ENCODE data around the gene POLD3.

The POLD3 gene

GRCh38 chr11:74676596-74676995, 84.2 kb downstream of the POLD3 start:
- no peak for DNase-seq

- DNase-seq, result no peak
These were observed 84.7 kb downstream of the POLD3 start for GRCh38 chr11:74677131-74677530.

DNA sequence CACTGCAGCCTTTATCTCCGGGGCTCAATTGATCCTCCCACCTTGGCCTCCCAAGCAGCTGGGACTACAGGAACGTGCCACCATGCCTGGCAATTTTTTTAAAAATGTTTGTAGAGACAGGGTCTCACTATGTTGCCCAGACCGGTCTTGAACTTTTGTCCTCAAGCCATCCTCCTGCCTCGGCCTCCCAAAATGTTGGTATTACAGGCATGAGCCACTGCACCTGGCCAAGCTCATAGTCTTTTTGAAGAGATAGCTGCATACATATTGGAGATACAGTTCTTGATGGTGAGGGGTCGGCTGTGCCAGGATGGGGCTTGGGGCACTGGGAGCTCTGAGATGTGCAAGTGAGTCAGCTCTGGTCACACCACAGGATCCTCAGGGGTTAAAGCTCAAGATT, 85.7 kb downstream of the POLD3 start:
- no peak for DNase-seq

GRCh38 chr11:74678591-74679512, 86.5 kb downstream of the POLD3 start:
- no peak for DNase-seq

GRCh38 chr11:74679513-74679865, 87.1 kb downstream of the POLD3 start:
- no peak for DNase-seq

- no peak for DNase-seq
These were observed 87.8 kb downstream of the POLD3 start for GRCh38 chr11:74680035-74680671.

DNA sequence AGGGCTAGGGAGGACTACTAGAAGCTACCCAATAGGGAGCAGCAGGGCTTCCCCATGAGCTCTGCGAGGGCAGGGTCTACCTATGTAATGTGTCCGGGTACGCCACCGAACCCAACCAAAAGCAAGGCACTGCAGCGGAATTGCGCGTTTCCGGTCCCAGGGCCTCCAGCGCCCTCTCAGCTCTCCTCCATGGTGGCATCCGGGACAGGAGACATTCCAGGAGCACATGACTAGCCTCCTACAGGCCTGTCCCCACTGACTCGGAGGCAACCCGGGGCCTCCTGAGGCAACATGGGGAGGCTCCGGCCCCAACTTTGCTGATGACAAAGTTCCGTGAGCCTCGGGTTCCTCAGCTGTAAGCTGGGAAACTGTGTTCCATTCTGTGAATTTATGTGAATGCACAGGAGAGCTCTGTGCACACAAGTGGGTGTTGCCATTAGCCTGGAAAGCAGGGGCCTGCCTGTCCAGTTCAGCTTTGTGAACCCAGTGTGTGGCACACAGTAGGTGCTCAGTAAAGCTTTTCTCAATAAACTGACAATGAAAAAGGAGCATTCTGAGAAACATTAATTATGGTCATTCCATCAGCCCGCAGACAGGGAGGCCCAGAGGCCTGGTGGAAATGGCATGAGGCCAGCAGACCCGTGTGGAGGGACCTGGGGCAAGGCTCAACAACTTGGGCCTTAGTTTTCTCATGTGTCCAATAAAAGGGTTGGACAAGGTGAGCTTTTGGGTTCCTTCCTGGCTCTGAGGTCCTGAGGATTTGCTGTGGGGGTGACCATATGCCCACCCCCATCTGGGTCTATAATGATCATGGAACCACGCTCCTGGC, 88.5 kb downstream of the POLD3 start:
- DNase-seq, result peak; percentile 46

GRCh38 chr11:74681686-74682651, 89.6 kb downstream of the POLD3 start:
- DNase-seq, result peak; percentile 81

GRCh38 chr11:74682731-74683278, 90.4 kb downstream of the POLD3 start:
- no peak for DNase-seq

- peak; percentile 72 for DNase-seq
These were observed 91.0 kb downstream of the POLD3 start for GRCh38 chr11:74683279-74683871.

DNA sequence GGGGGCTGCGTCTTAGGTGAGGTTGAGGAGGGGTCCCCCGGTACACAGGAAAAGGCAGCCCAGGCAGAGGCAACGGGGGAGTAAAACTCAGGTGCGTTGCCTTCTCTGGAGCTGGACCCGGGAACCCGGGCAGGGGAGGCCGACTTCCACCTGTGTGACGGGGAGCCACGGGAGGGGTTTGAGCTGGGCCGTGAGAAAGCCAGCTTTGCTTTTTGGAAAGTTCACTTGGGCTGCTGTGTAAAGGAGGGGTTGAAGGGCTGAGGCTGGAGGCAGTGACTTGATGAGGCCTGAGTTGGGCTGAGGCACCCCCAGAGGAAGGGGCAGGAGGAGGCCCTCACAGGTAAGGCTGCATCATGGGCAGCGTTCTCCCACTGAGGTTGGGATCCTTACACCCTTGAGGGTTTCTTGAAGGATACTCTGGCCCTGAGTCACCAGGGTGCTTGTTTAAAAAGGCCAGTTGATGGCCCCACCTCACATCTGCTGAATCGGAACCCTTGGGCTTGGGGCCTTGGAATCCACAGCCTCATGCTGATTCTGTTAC, 91.6 kb downstream of the POLD3 start:
- no peak for DNase-seq

GRCh38 chr11:74684661-74685060, 92.3 kb downstream of the POLD3 start:
- DNase-seq, result no peak

- no peak for DNase-seq
These were observed 93.0 kb downstream of the POLD3 start for GRCh38 chr11:74685338-74685737.

DNA sequence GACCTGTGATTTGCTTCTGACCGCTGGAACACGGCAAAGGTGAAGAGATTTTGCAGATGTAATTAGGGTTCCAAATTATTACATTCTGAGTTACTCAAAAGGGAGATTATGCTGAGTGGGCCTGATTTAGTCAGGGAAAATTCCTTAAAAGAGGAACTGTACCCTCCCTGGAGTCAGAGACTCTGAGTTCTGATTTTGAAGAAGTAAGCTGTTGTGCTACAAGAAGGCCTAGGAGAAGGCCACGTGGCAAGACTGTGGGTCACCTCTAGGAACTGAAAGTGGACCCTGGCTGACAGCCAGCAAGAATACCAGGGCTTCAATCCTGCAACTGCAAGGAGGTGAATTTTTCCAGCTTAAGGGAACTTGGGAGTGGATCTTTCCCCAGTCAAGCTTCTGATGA, 93.5 kb downstream of the POLD3 start:
- DNase-seq, result no peak

GRCh38 chr11:74686792-74687191, 94.4 kb downstream of the POLD3 start:
- no peak for DNase-seq

DNA sequence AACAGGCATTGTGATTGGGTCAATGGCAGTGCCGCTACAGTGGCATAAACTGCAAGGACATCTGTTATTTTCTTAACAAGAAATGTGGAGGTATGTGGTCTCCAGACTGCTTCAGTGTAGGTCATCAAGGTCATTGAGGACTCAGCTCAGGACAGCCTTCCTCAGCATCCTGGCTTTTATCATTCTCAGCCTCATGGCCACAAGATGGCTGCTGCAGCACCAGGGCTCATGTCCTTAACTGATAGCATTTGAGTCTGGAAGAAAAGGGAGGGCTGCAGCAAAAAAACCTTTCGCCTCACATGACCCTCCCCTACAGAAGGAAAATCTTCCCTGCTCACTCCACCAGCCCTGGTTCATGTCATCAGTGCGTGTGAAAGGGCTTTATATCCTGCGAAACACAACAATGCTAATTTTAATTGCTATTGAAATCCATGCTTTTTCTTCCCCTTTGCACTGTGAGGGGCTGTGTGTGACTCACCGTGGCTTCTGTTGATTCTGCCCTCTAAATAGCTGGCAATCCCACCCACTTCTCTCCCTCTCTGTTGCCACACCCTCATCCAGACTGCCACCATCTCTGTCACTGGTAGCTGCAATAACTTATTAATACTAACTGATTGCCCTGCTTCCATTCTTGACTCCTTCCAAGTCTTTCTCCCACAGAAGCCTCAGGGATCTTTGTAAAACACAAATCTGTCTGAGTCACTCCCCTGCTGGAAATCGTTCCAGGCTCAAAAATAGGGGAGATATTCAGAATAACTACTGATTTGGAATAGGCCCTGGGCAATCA, 95.0 kb downstream of the POLD3 start:
- peak; percentile 52 for DNase-seq

GRCh38 chr11:74689666-74690065, 97.3 kb downstream of the POLD3 start:
- DNase-seq, result no peak

DNA sequence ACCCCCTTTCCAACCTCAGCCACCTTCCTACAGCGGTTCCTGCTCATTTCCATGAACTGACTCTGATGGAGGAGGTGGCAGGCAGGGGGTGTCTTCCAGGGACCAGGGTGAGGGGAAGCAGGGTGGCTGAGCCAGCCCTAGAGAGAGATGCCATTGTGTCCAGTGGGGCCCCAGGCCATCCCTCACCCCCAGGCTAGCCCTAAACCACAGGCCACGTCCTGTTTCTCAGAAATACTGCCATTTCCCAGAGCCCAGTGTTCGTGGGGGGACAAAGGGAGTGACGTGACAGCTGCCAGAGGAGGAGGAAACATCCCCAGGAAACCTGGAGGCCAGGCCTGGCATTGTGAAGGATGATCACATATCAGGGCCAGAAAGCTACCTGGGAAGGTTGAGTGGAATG, 99.4 kb downstream of the POLD3 start:
- DNase-seq, result no peak
